H1 (cell line): ENCODE measurements around the gene PTTG2.

Source experiments
- BCL11A ChIP-seq, 2 experiments: IDR thresholded peaks; one replicate each; pipeline ENCODE4 v1.6.1; 2011; ENCODE audit warnings: low read depth in 2 of 2, low read length in 2 of 2, mild to moderate bottlenecking in 2 of 2
- SIX5 ChIP-seq: IDR thresholded peaks from 2 replicates; pipeline ENCODE4 v1.6.1; 2011; ENCODE audit warnings: mild to moderate bottlenecking, low read depth, low read length

DNA sequence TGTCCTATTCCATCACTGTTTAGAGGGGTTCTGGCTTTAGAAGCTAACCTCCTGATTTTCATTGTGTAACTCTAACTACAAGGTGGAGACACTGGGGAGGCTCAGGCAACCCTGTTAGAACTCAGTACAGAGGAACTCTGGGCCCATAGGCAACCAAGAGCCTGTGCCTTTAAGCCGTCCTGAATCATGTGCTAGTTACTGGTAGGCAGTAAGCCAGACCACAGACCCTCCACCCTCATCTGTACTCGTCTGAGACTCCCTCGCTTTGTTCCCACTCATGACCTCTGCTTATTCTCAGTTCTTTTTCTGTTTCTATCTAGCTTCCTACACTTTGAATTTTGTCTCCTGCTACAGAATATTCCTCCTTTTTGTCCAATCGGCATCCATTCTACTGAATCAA, 37.9 kb upstream of the PTTG2 start:
- no peak for TF ChIP-seq BCL11A (IDR thresholded peaks at IDR 0.05; ENCODE audit: low read depth in 2 of 2, low read length in 2 of 2)
- TF ChIP-seq SIX5 = no peak
